Smooth muscle cell (in vitro differentiated cells): ENCODE data around the gene SLC4A1. TPM values are rescaled to one million over a fixed set of nuclear protein-coding genes. Genes with fewer than 3 reads are reported as not detected.
A peak's percentile ranks its signal among the peaks of the same experiment; 100 is the strongest.

ENCODE experiments used
- DNase-seq: peaks from one replicate; lab custom pipeline; 2025; ENCODE audit not compliant: unreplicated experiment; lab: John Stamatoyannopoulos, UW
- H2AFZ ChIP-seq: fragments of 200-600 bp; sonication (generic); 2 replicates; pipeline ENCODE4 v1.6.0; 2016; ENCODE audit warnings: antibody characterized with exemption, low read depth, mild to moderate bottlenecking
- H3F3A ChIP-seq: fragments of 200-600 bp; sonication (generic); 2 replicates; pipeline ENCODE4 v1.6.0; 2017; ENCODE audit warnings: antibody characterized with exemption, low read depth
- H3K27ac ChIP-seq: fragments of 200-600 bp; sonication (generic); 2 replicates; pipeline ENCODE4 v1.5.1; 2016; ENCODE audit warnings: low read depth, mild to moderate bottlenecking
- H3K27me3 ChIP-seq: fragments of 200-600 bp; sonication (generic); 2 replicates; pipeline ENCODE4 v1.6.1; 2016; ENCODE audit warnings: low read depth, mild to moderate bottlenecking
- H3K36me3 ChIP-seq: fragments of 200-600 bp; sonication (generic); 2 replicates; pipeline ENCODE4 v1.5.1; 2016; ENCODE audit warnings: low read depth
- H3K4me1 ChIP-seq: fragments of 200-600 bp; sonication (generic); 2 replicates; pipeline ENCODE4 v1.5.1; 2016; ENCODE audit warnings: low read depth
- H3K4me2 ChIP-seq: fragments of 200-600 bp; sonication (generic); 2 replicates; pipeline ENCODE4 v1.6.0; 2016; ENCODE audit warnings: mild to moderate bottlenecking
- H3K4me3 ChIP-seq: fragments of 200-600 bp; sonication (generic); 2 replicates; pipeline ENCODE4 v1.5.1; 2016; ENCODE audit warnings: mild to moderate bottlenecking
- H3K79me2 ChIP-seq: fragments of 200-600 bp; sonication (generic); 2 replicates; pipeline ENCODE4 v1.6.0; 2016; ENCODE audit warnings: low read depth, mild to moderate bottlenecking
- H3K9ac ChIP-seq: fragments of 200-600 bp; sonication (generic); 2 replicates; pipeline ENCODE4 v1.6.0; 2016; ENCODE audit warnings: low read depth
- H3K9me3 ChIP-seq: fragments of 200-600 bp; sonication (generic); replicated peaks from 2 replicates; pipeline ENCODE4 v1.5.1; 2016; ENCODE audit warnings: low read depth
- H4K20me1 ChIP-seq: fragments of 200-600 bp; sonication (generic); 2 replicates; pipeline ENCODE4 v1.6.0; 2016; ENCODE audit warnings: low read depth
- WGBS: methylation state at CpG from one replicate; pipeline ENCODE4 v1.1.7; 2016; ENCODE audit warnings: low lambda C conversion rate; 5-methylcytosine and 5-hydroxymethylcytosine counted together
- polyA plus RNA-seq: library from polyadenylated mRNA; unstranded; fragments of >200 nt; fragmentation: Nextera tagmentation; extraction: Ambion mirVana; gene quantifications from 2 replicates; pipeline ENCODE4 v1.2.1, GENCODE V29; 2016
- total RNA-seq: library from RNA; depleted of rRNA; stranded (reverse); fragments of >200 nt; gene quantifications from 2 replicates; pipeline ENCODE4 v1.2.3, GENCODE V29; 2014
- TF ChIP-seq, protein P1 (sequence below): fragments of 200-600 bp; sonication (generic); IDR thresholded peaks from 2 replicates; pipeline ENCODE4 v1.5.1; 2017; ENCODE audit warnings: borderline replicate concordance, mild to moderate bottlenecking, antibody characterized with exemption; ENCODE audit not compliant: insufficient read depth, poor library complexity, severe bottlenecking

Gene SLC4A1
- total and polyA plus RNA-seq, 2 experiments from 2014 or later: not detected

DNA sequence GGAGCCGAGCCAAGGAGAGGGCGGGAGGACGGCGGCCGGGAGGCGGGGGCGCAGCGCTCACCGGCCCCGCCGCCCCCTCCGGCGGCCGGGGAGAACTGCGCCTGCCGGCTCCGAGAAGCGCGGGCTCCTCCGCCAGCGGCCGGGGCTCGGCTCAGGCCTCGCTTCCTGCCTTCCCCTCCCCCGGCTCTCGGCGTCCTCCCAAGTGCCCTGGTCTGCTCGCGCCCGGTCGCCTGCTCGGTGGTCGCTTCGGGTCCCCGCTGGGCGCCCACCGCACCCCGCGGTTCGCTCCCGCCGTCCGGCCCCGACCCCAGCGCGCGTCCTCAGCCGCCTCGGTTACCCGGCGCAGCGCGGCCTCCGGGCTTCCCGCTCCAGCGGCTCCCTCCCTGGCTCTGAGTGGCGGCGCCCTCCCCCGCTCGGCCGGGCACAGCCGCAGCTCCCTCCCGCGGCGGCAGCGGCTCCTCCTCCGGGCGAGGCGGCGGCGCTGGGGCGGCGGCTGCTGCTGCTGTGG is 48.8 kb downstream of the SLC4A1 start:
- peak overlapping the region; percentile 89 for H3K27ac ChIP-seq
- H3K4me3 ChIP-seq: peak overlapping the region; percentile 99
- H2AFZ ChIP-seq: no peak overlapping the region
- peak overlapping the region; percentile 80 for H3K9ac ChIP-seq
- peak overlapping the region; percentile 96 for H3K4me2 ChIP-seq
- no peaks in the 10 kb centered on the region for H3K4me1 ChIP-seq
- peaks cover 30% of the 10 kb centered on the region for H4K20me1 ChIP-seq
- DNase-seq: no peak
- no peaks in the 10 kb centered on the region for H3K27me3 ChIP-seq
- no peaks in the 10 kb centered on the region for H3K9me3 ChIP-seq
- H3F3A ChIP-seq: peaks cover 4% of the 10 kb centered on the region
- no peaks in the 10 kb centered on the region for H3K36me3 ChIP-seq
- 3% methylated on average over 40 of the region's 73 CpGs for WGBS
- H3K79me2 ChIP-seq: peaks cover 27% of the 10 kb centered on the region
- TF ChIP-seq, protein P1, sequence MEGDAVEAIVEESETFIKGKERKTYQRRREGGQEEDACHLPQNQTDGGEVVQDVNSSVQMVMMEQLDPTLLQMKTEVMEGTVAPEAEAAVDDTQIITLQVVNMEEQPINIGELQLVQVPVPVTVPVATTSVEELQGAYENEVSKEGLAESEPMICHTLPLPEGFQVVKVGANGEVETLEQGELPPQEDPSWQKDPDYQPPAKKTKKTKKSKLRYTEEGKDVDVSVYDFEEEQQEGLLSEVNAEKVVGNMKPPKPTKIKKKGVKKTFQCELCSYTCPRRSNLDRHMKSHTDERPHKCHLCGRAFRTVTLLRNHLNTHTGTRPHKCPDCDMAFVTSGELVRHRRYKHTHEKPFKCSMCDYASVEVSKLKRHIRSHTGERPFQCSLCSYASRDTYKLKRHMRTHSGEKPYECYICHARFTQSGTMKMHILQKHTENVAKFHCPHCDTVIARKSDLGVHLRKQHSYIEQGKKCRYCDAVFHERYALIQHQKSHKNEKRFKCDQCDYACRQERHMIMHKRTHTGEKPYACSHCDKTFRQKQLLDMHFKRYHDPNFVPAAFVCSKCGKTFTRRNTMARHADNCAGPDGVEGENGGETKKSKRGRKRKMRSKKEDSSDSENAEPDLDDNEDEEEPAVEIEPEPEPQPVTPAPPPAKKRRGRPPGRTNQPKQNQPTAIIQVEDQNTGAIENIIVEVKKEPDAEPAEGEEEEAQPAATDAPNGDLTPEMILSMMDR: peak; percentile 39

DNA sequence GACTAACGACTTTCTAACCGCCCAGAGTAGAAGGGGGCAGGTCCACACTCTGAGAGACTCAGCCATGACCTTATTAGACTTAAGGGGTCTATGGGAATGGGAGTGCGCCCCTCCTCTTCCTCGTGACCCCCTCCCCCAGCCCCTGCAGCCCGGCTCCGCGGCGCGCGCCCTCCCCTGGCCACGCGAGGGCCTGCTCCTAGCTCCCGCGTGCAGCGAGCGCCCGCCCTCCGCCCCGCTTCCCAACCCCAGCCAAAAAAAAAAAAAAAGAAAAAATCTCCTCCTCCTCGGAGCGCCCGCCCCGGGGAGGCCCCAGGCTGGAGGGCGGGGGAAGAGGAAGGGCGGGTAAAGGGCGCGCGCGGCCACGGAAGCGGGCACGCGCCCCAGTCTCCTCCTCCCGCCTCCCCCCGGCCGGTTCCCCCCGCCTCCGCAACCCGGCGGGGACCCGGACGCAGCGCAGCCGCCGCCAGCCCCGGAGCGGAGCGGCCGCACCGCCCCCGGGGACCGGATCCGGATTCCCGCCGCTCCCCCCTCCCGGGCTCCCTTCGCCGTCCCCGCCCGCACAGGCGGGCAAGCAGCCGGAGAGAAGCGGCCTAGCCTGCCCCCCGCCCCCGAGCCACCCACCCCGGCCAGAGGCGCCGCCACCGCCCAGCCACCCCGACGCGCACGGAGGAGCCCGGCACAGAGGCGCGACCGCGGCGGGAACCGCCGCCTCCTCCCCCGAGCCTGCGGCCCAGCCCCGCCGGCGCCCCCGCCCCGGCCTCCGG is 49.4 kb downstream of the SLC4A1 start:
- H3F3A ChIP-seq: peaks cover 4% of the 10 kb centered on the region
- no peaks in the 10 kb centered on the region for H3K9me3 ChIP-seq
- H3K4me3 ChIP-seq: peak overlapping the region; percentile 99
- peak overlapping the region; percentile 96 for H3K4me2 ChIP-seq
- peak overlapping the region; percentile 89 for H3K27ac ChIP-seq
- TF ChIP-seq, protein P1: peak; percentile 48
- 0% methylated on average over 2 of the region's 89 CpGs for WGBS
- H2AFZ ChIP-seq: no peak overlapping the region
- no peaks in the 10 kb centered on the region for H3K4me1 ChIP-seq
- DNase-seq: peak; percentile 86
- peaks cover 27% of the 10 kb centered on the region for H3K79me2 ChIP-seq
- peaks cover 30% of the 10 kb centered on the region for H4K20me1 ChIP-seq
- no peaks in the 10 kb centered on the region for H3K36me3 ChIP-seq
- H3K9ac ChIP-seq: peak overlapping the region; percentile 81
- H3K27me3 ChIP-seq: no peaks in the 10 kb centered on the region

DNA sequence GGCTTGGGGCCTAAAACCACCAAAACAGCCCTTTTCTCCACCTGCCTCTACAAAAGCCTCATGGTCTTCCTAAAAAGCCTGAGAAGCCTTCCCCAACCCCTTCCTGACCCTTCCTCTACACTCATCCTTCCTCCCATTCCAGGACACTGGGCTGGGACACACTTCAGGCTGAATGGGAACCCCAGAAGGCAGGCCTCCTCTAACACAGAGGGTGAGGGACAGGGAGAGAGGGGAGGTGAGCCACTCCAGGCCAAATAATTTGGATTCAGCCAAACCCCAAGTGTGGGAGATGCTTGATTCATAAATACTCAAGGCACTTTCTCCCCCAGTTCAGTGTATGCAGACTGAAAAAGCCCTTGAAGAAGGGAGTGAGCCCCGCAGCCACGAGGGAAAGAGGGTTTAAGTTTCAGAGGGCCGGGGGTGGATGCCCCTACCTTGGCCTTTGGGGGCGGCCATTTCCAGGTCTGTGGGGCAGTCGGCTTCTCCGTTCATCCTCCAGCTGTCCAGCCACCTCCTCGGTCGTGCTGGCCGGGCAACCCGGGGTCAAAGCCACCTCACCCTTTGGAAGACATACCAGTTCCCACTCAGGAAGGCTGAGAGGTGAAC is 50.1 kb downstream of the SLC4A1 start:
- H3F3A ChIP-seq: peaks cover 4% of the 10 kb centered on the region
- DNase-seq: no peak
- H3K27ac ChIP-seq: no peak overlapping the region
- no peaks in the 10 kb centered on the region for H3K27me3 ChIP-seq
- peaks cover 30% of the 10 kb centered on the region for H4K20me1 ChIP-seq
- peak overlapping the region; percentile 96 for H3K4me2 ChIP-seq
- H3K79me2 ChIP-seq: peaks cover 27% of the 10 kb centered on the region
- 18% methylated on average over 10 of the region's 10 CpGs for WGBS
- no peaks in the 10 kb centered on the region for H3K36me3 ChIP-seq
- no peak overlapping the region for H3K9ac ChIP-seq
- no peaks in the 10 kb centered on the region for H3K9me3 ChIP-seq
- peak overlapping the region; percentile 99 for H3K4me3 ChIP-seq
- TF ChIP-seq, protein P1: no peak
- H3K4me1 ChIP-seq: no peaks in the 10 kb centered on the region
- no peak overlapping the region for H2AFZ ChIP-seq
